COLO668 (cell line): Measurements from ENCODE around the gene PNLDC1.
"Not testable (repeated sequence)": the region's sequence is repeated elsewhere in the genome, so short reads cannot be mapped to it uniquely, and the experiment has no call there.

Source experiments
- DNase-seq: peaks from one replicate; lab custom pipeline; 2025; ENCODE audit not compliant: unreplicated experiment; lab: John Stamatoyannopoulos, UW

Gene PNLDC1

DNA sequence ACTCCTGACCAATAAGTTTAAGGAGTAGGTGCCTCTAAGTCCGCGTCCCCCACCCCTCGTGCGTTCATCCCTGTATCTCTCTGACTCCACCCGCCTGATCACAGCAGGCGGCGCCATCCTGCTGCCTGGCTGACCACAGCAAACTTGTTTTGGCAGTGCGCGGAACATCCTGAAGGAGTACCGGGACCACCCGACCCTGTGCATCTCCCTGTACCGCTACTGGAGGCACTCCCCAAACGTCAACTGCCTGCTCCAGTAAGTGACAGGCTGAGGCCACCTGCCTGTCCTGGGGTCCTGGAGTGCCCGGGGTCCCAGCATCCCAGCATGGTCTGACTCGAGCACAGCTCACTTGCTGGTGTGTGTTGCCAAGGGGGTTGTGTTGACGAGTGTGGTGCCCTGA is 19.0 kb downstream of the PNLDC1 start:
- DNase-seq = no peak

DNA sequence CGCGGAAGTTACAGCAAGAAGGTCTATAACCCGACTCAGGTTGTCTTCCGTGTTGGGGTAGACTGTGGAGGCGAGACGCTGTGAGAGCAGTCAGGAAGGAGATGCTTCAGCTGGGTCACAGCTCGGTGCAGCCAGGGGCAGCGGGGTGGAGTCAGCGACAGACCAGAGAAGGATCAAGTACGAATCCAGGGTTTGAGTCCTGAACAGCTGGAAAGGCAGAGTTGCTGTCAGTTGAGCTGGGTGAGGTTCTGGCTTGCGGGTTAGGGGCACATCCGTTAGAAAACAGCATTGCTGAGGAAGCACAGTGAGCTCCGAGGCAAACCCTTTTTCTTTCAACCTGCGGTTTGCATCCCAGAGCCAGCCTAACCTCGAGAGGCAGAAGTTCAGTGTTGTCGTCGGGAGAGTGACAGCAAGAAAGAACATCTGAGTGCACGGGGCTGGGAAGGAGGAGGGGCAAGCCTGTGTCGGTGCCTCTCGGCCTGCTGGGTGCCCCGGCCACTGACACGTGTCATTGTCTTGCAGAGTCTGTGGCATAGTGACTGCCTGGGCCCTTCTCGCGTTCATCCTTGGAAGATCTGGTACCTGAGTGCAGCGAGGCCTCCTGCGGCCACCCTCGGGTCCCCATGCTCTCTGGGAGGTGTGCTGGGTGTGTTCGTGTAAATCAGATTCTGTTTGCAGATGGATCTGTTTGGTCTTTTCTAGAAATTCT is 20.0 kb downstream of the PNLDC1 start:
- no peak for DNase-seq

DNA sequence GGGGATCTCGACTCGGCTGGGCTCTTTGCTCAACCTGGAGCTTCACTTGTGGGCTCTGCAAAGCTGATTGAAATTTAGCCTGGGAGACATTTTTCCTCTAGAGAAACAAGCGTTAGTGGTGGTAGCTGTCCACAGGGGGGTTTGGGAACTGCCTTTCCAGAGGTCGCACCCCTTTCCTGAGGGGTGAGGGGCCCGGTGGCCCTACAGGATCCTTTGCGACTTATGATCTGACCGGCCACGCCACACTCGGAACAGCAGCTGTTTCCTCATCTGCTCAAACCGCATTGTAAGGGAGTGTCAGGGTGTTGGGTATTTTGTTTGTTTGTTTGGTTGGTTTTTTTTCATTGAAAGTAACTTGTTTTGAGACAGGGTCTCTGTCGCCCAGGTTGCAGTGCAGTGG is 21.0 kb downstream of the PNLDC1 start:
- DNase-seq = no peak

DNA sequence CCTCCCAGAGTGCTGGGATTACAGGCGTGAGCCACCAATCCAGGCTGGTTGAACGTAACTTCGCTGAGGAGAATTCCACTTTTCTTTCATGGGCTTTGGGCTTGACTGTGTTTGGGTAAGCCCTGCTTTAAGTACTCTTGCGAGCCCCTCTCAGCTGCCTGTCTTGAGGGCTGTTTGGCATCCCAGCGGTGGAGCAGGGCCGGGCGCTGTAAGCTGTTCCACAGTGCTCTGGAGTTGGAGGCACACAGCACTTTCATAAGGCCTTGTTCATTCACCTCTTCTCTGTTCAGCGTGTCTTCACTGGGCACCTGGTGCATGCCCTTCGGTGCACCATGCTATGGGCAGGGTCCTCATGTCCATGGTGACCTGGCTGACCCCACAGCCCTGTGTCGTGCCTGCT is 21.6 kb downstream of the PNLDC1 start:
- DNase-seq = no peak

DNA sequence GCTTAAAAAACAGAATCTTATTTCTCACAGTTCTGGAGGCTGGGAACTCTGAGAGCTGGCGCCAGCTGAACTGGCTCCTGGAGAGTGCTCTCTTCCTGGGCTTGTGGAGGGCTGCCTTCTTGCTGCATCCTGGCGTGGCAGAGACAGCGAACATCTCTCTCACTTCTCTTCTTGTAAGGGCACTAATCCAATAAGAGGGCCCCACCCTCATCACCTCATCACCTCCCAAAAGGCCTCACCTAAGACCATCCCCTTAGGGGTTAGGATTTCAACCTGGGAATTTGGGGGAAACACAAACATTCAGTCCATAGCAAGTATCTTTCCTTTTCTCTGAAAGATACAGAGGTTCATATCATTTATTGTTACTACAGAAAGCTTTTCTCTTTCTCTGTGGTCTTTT is 23.9 kb downstream of the PNLDC1 start:
- DNase-seq = no peak

DNA sequence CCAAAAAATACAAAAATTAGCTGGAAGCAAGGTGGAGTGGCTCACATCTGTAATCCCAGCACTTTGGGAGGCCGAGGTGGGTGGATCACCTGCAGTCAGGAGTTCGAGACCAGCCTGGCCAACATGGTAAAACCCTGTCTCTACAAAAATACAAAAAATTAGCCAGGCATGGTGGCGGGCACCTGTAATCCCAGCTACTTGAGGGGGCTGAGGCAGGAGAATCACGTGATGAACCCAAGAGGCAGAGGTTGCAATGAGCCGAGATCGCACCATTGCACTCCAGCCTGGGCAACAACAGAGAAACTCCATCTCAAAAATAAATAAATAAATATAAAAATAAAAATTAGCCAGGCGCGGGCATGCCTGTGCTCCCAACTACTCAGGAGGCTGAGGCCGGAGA is 24.6 kb downstream of the PNLDC1 start:
- DNase-seq = not testable (repeated sequence)

DNA sequence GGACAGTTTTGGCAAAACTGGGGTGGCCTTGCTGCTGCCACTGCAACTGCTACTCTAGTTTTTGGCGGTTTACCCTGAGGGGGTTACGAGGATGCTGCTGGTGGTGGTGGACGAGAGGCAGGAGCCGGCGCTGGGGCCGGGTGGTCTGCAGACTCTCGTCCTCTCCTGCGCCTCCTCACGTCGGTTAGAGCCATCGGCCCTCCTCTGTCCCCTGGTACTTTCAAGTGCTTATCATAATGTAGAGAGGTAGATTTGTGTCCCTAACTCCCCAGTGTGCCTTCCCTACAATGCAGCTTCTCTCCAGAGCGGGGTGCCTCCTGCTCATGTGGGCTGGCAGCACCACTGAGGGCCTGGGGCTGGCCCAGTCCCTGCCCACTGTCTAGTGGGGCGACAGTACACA is 25.9 kb downstream of the PNLDC1 start:
- DNase-seq = no peak

DNA sequence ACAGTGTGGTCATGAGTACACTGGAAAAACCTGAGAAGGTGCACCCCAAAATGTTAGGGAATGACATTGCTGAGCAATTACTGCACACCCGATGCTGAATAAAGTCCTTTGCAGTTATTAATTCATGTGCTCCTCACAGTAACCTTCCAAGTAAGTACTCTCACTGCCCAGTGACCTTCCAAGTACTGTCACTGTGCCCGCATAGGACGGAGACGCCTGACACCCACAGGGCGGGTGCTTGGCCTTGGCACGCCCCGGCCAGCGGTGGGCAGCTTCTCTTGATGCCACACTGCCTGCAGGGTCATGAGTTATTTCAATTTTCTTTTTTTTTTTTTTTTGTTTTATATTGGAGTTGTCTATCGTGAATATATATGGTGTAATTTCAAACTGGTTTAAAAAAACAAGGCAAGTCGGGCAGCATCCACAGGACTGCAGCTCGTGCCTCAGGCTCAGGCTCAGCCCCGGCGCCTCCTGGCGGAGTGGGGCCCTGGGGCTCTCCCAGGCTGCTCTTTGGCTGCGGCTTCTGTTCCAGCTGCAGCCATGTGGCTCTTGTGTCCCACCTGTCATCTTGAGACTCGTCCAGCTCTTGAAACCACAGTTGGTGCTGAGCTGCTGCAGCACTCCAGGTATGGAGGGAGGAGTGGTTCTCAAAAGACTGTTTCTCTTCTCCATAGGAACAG is 27.0 kb downstream of the PNLDC1 start:
- DNase-seq = peak; percentile 36

DNA sequence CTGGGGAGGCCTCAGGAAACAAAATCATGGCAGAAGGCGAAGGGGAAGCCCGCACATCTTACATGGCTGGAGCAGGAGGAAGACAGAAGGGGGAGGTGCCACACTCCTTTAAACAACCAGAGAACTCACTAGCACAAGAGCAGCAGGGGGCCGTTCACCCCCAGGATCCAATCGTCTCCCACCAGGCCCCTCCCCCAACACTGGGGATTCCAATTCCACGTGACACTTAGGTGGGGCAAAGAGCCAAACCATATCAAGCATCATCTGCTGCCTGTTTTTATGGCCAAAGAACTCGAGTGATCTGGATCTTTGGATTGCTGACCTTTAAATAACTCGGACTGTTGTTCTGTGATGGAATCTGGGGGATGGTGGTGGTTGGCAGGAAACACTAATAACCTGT is 28.0 kb downstream of the PNLDC1 start:
- no peak for DNase-seq

DNA sequence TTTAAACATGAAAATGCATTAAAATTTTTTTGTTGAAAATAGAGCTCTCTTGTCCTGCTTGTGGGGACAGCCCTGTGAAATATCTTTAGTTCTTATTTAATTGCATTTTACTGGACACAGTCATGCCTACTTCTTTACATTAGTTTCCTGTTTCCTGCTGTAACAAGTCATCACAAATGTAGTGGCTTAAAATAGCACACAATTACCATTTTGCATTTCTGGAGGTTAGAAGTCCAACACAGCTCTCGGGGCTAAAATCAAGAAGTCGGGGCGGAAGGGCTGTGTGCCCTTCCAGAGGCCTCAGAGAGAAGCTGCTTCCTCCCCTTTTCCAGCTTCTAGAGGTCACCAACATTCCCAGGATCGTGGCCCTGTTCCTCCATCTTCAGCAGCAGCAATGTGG is 29.4 kb downstream of the PNLDC1 start:
- no peak for DNase-seq

DNA sequence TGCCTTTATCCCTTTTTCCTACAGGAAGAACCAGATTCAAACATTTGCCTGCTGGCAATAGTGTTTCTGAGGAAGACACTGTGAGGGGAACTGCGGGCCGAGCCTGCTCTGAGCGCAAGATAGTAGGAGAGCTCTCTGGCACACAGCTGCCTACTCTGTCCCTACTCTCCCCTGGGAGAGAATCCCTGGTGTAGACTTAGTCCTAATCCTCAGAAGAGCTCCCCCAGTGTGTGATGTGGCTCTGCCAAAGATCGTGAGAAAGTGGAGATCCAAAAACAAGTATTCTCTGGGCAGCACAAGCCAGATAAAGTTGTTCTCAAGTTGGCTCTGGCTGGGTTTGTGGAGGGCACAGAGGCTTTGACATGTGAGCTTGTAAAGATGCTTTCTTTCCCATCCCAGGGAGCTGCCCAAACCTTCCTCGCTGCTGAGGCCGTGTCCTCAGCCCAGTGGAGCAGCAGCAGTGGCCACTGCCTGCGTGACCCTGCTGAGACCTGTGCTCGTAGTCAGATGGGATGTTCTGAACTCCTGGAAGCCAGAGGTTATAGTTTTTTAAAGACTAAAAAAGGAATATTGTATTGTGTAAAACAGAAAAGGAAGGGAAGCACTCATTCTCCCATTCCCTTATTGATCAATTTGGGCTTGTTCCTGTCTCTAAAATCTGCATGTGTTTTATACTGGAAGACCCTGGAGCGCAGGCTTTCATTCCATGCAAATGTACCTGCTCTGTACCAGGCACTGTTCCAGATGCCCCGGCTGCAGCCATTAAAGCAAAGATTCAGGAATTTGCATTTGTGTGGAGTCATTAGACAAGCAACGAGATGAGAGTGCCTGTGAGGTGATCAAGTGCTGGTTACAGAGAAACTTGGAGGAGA is 30.7 kb downstream of the PNLDC1 start:
- no peak for DNase-seq

DNA sequence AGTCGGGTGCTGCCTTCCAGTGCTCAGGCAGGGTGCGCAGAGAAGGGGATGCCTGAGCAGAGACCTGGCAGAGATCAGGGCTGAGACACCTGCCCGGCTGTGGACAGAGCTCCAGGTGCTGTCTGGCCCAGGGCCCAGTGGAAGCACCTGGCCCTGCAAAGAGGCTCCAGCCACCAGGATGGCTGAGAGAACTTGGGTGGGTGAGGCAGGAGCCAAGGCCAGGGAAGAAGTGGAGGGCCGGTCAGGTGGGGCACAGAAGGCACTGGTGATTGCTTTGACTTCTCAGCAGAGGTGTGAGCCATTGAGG is 31.2 kb downstream of the PNLDC1 start:
- DNase-seq = peak; percentile 59

DNA sequence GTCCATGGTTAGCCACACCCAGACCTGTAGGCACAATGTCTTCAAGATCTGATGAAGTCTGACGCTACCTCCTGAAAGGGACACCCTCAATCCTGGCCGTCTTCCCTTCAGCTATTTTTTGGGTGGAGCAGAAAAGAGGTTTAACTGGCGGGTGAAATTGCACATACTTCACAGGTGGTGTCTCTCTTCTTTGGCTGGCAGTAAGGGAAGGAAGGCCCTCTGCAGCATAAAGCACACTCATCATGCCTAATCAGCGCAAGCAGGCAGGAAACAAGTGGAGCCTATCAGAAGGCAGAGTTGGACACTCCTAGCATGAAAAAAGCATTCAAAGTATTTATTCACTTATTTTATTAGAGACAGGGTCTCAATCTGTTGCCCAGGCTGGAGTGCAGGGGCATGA is 32.9 kb downstream of the PNLDC1 start:
- DNase-seq = no peak

DNA sequence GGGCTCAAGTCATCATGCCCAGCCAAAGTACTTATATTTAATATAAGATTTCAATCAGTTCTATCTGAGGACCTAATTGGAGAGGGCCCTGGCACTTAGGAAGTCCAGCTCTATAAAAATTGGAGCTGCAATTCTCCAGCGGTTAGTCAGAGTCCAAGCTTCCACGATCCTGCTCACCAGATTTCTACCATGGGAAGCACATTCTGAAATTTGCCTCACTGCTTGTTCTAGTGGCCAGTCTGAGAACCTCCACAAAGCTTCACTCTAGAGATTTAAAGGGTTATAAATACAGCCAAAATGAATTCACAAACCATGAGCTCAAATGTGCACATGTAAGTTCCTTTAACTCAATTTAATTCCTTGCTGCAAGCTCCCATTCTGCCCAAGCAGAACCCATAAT is 33.5 kb downstream of the PNLDC1 start:
- no peak for DNase-seq

DNA sequence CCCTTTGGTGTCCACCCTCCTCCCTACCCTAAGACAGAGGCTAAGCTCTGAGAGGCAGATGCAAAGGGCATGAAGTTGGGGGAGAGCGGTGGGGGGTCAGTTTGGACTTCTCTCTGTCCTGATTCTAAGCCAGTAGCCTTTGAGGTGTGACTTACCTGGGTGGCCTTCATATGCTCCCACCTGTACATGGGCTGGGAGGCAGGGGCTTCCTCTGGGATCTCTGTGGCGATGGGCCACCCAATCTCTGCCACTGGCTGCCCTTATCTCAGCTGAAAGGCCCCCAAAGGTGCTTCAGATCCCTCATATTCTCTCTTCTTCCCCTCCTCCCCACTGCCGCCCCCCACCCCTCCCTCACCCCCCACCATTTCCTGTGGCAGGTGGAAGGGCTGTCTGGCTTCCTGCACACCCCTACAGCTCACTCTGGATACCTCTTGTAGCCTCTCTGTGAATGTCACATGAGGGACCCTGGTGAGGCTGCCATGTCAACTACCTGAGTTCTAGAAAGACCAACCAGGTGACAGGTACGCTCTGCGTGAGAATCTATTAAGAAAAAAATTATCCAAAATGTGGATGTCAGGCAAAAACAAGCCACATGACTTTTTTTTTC is 34.0 kb downstream of the PNLDC1 start:
- no peak for DNase-seq

DNA sequence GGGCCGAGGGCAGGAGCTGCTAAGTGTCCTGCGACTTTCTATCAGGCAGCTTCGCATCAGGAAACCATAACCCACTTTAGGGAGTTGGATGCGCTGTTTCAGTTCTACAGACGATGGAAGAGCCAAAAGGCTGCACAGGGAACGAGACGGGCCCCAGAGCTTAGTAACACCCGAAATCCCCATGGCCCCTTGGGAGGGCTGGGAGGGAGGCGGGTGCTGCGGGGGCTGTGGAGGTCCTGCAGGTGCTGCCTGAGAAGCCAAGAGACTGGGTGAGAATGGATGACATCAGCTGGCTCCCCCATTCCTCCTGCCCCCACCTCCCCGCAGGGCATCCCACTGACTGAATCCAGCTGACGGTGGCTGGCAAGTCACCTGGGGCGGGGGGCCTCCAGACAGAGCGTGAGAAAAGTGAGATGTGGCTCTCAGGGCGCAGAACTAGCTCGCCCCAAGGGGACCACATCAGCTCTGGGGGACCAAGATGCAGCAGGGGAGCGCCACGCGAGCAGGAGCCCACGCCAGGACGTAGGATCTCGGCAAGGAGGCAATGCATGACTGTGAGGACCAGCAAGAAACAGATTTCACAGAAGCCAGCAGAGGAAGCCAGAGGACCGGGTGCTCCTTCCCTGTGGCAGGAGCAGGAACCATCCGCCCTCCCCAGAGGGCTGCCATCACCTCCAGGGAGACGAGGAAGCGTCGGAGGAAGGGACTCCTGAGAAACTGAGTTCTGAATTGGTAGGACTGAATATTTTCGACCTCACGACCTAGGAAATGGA is 36.8 kb downstream of the PNLDC1 start:
- no peak for DNase-seq

DNA sequence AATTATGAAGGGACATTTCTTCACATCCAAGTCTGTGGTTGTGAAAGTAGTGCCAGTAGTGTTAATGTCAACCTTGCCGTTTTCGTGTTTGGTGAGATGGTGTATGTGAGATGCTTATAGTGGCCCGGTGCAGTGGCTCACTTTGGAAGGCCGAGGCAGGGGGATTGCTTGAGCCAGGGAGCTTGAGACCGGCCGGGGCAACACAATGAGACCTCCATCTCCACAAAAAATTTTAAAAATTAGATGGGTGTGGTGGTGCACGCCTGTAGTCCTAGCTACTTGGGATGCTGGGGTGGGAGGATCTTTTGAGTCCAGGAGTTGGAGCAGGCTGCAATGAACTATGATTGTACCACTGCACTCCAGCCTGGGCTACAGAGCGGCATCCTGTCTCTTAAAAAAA is 37.4 kb downstream of the PNLDC1 start:
- no peak for DNase-seq

DNA sequence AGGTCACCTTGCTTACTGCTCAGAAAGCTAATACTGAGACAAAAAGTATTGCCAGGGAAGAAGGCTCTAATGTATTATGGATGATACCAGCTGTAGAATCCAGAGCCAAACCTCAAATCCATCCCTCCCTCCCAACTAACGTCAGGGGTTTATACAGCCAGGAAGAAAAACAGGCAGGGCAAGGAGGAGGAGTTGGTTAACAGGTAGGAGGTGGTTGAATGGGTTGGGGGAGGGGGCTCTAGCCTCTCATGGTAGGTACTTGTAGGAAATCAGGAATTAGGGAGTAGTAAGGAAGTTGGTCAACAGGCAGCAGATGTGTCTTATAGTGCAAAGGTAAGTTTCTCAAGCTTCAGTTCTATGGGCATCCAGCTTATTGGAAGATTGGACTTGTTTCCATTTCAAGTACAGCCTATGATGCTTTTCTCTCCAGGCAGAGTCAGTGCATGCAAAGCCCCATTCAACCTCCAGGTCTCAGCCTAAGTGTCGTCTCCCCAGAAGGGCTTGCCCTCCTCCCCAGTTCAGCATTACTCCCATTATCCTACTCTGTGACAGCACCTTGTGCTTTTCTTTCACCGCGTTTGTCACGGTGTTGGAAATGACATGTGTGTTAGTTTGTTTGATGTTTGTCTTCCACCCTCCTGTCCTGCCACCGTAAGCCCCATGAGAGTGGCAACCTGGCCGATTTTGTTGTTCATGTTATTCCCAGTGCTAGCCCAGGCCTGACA is 38.1 kb downstream of the PNLDC1 start:
- DNase-seq = no peak

DNA sequence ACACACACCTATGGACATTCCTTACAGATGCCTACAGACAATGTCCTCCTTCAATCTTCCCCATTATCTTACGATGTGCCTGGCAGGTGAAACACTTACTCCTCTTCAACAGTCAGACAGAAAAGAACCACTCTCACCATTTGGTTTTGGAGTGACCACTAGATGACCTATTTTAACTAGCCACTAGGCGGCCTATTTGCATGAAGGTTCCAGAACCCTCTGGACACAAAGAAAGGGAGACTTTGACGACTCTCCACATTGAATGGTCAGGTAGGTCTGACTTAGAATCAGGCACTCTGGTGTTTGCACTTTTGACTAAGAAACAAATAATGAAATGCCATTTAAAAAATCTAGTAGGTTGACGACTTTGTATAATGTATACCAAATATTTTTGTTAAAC is 42.0 kb downstream of the PNLDC1 start:
- DNase-seq = no peak
